ENCODE measurements around the gene MARCHF5.
"Not testable (repeated sequence)": the region's sequence is repeated elsewhere in the genome, so short reads cannot be mapped to it uniquely, and the experiment has no call there.

The MARCHF5 gene

GRCh38 chr10:92305133-92306072, 14.4 kb downstream of the MARCHF5 start:
- no peak for DNase-seq

GRCh38 chr10:92309272-92309671, 18.3 kb downstream of the MARCHF5 start:
- DNase-seq, result no peak

DNA sequence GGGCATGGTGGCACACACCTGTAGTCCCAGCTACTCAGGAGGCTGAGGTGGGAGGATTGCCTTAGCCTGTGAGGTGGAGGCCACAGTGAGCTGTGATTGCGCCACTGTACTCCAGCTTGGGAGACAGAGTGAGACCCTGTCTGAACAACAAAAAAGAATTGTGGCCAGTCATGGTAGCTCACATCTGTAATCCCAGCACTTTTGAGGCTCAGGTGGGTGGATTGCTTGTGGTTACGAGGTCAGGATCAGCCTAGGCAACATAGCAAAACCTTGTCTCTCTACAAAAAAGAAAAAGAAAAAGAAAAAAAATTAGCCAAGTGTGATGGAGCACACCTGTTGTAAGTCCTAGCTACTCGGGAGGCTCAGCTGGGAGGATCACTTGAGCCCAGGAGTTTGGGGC, 22.8 kb downstream of the MARCHF5 start:
- no peak for DNase-seq

GRCh38 chr10:92316610-92317009, 25.6 kb downstream of the MARCHF5 start:
- DNase-seq, result no peak

DNA sequence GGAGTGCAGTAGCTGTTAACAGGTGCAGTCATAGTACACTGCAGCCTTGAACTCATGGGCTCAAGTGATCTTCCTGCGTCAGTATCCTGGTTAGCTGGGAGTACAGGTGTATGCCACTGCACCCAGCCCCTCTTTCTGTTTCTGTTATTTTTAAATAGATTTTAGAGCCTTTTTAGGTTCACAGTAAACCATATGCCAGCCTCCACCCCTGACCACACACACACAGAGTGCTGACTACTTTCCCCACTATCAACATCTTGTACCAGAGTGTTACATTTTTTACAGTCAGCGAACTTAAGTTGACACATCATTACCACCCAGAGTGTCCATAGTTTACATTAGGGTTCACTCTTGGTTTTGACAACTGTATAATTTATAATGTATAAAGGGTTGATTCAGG, 32.1 kb downstream of the MARCHF5 start:
- DNase-seq, result no peak

GRCh38 chr10:92327445-92328433, 36.8 kb downstream of the MARCHF5 start:
- DNase-seq, result peak; percentile 8

- DNase-seq, result no peak
These were observed 38.0 kb downstream of the MARCHF5 start for GRCh38 chr10:92328993-92329392.

- not testable (repeated sequence) for DNase-seq
These were observed 39.0 kb downstream of the MARCHF5 start for GRCh38 chr10:92329927-92330326.

DNA sequence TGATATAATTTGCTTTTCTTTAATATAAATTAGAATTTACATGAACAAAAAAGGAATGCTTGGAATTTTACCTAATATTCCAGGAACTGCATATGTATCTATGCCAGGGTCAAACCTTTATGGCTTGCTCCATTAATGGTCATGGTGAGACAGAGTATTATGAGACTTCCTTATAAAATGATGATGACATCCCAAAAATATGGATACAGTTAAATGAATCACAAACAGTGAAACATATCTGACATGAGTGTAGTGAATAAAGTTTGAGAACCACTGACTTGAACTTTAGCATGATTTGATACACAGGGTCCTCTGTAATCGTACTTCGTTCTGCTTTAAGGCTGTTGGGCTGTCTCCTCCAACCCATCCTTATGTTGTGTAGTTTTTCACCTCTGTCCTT, 51.8 kb downstream of the MARCHF5 start:
- no peak for DNase-seq

GRCh38 chr10:92345575-92345974, 54.6 kb downstream of the MARCHF5 start:
- DNase-seq, result not testable (repeated sequence)

GRCh38 chr10:92347035-92347676, 56.2 kb downstream of the MARCHF5 start:
- not testable (repeated sequence) for DNase-seq

- DNase-seq, result no peak
These were observed 59.4 kb downstream of the MARCHF5 start for GRCh38 chr10:92350411-92350810.

DNA sequence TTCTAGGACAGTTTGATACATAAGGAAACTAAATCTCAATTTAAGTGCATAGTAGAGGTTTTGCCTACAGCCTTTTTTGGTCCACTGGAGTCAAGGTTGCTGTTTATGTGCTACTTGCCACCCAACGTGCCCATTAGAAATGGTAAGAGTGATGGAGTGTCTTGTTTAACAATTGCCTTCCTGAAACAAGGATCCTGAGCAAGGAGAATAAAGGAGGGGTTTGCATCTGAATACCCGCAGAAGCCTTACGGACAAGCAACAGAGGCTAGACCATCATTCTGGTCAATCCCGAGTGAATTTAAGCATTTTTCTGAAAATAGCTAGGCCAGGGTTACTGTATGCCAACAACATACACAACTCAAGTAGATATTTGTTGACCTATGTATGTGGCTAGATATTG, 63.6 kb downstream of the MARCHF5 start:
- no peak for DNase-seq

- DNase-seq, result no peak
These were observed 65.1 kb downstream of the MARCHF5 start for GRCh38 chr10:92356041-92356440.

DNA sequence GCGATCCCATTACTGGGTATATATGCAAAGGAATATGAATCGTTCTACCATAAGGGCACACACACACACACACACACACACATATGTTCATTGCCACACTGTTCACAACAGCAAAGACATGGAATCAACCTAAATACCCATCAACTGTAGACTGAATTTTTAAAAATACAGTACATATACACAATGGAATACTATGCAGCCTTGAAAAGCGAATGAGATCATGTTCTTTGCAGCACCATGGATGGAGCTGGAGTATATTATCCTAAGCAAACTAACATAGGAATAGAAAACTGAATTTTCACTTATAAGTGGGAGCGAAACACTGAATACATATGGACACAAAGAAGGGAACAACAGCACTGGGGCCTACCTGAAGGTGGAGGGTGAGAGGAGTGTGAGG, 72.5 kb downstream of the MARCHF5 start:
- no peak for DNase-seq

DNA sequence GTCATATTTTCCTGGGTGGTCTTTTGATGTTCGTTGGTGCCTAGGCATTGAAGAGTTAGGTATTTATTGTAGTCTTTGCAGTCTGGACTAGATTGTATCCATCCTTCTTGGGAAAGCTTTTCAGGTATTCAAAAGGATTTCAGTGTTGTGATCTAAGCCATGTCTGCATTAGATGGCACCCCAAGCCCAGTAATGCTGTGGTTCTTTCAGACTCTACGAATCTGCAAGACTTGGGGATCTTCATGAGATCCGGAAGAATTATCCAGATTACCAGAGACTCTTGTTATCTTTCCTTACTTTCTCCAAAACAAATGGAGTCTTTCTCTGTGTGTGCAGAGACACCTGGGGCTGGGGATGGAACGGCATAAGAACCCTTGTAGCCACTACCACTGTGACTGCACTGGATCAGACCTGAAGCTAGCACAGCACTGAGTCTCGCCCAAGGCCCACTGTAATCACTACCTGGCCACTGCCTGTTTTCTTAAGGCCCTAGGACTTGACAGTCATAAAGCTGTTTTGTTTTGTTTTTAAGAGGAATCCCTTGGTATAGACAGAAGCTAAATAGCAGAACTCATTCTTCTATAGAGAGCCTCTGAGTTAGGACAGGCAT, 75.5 kb downstream of the MARCHF5 start:
- DNase-seq, result no peak

DNA sequence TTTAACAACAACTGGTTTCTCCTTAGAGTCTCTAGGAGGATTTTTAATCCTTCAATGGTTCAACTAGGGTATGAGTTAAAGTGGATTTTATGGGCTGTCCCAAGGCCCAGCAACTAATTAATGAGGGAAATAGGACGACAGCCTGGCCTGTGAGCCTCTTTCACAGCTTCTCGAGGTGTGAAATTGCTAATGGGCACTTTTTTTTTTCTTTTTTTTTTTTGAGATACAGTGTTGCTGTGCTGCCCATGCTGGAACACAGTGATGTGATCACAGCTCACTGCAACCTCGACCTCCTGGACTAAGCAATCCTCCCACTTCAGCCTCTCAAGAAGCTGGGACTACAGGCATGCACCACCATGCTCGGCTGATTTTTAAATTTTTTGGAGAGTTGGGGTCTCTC, 87.0 kb downstream of the MARCHF5 start:
- DNase-seq, result no peak

GRCh38 chr10:92381543-92381954, 90.6 kb downstream of the MARCHF5 start:
- no peak for DNase-seq

- no peak for DNase-seq
These were observed 91.7 kb downstream of the MARCHF5 start for GRCh38 chr10:92382631-92383030.

DNA sequence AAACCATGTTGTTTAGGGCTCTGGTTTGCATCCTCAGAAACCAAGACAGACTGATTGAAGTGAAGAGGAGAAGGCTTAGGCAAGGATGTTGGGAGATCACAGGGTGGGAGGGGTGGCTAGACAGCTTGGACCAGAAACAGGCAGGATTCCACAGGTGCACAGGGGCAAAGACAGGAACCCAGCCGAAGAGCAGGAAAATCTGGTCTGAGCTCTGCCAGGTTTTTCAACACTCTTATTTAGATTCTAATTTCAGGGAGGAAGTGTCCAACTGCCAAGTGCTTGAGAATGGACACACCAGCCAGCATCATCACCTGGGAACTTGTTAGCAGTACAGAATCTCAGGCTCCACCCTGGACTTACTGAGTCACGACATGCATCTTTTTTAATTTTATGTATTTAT, 93.8 kb downstream of the MARCHF5 start:
- DNase-seq, result no peak

- DNase-seq, result no peak
These were observed 94.9 kb downstream of the MARCHF5 start for GRCh38 chr10:92385831-92386230.

DNA sequence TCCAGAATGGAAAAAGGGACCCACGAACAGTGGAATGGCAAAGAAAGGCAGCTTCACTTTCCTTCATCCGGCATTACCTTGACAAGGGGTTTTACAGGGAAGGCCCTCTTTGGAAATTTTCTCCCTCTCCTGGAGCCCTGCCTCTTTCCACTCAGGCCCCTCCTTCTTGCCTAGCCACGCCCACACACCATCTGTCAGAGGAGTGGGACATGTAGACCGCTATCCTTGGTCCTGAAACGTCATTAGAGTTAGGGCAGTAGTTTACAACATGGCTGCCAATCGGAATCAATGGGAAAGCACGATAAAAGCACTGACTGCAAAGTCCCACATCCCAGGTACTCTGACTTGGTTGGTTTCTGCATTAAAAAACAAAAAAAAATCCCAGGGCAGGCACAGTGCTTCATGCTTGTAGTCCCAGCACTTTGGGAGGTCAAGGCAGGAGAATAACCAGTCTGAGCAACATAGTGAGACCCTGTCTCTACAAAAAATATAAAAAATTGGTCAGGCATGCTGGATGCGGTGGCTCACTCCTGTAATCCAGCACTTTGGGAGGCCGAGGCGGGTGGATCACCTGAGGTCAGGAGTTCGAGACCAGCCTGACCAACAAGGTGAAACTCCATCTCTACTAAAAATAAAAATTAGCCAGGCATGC, 96.4 kb downstream of the MARCHF5 start:
- no peak for DNase-seq
